Karpas-422 (cell line): ENCODE data around the gene RNF152. TPM values are rescaled to one million over a fixed set of nuclear protein-coding genes. Genes with fewer than 3 reads are reported as not detected.
"Not testable (repeated sequence)": the region's sequence is repeated elsewhere in the genome, so short reads cannot be mapped to it uniquely, and the experiment has no call there.

Experiments used
- DNase-seq: peaks from one replicate; pipeline ENCODE4 v3.0.0-alpha.2; 2015
- H2AFZ ChIP-seq: fragments of 200-600 bp; sonication (generic); 2 replicates; pipeline ENCODE4 v1.6.1; 2014; ENCODE audit warnings: antibody characterized with exemption, low read length, mixed read lengths
- H3K27ac ChIP-seq: fragments of 200-600 bp; sonication (generic); 2 replicates; pipeline ENCODE4 v1.5.1; 2014; ENCODE audit warnings: mild to moderate bottlenecking, low read length, moderate library complexity
- H3K27me3 ChIP-seq: fragments of 200-600 bp; sonication (generic); 2 replicates; pipeline ENCODE4 v1.6.1; 2014; ENCODE audit warnings: low read length, mixed read lengths
- H3K36me3 ChIP-seq: fragments of 200-600 bp; sonication (generic); 2 replicates; pipeline ENCODE4 v1.6.1; 2014; ENCODE audit warnings: low read length, mixed read lengths; ENCODE audit not compliant: insufficient read depth
- H3K4me1 ChIP-seq: fragments of 200-600 bp; sonication (generic); 2 replicates; pipeline ENCODE4 v1.6.1; 2014; ENCODE audit warnings: mild to moderate bottlenecking, low read length, mixed read lengths
- H3K4me2 ChIP-seq: fragments of 200-600 bp; sonication (generic); 2 replicates; pipeline ENCODE4 v1.6.1; 2014; ENCODE audit warnings: low read length, low read depth, mild to moderate bottlenecking; ENCODE audit not compliant: poor library complexity, severe bottlenecking
- H3K4me3 ChIP-seq: fragments of 200-600 bp; sonication (generic); 2 replicates; pipeline ENCODE4 v1.5.1; 2014; ENCODE audit warnings: mild to moderate bottlenecking, antibody characterized with exemption, low read length, mixed read lengths
- H3K79me2 ChIP-seq: fragments of 200-600 bp; sonication (generic); 2 replicates; pipeline ENCODE4 v1.6.1; 2014; ENCODE audit warnings: mild to moderate bottlenecking, low read length, mixed read lengths
- H3K9ac ChIP-seq: fragments of 200-600 bp; sonication (generic); 2 replicates; pipeline ENCODE4 v1.6.0; 2014; ENCODE audit warnings: low read length
- H3K9me2 ChIP-seq: fragments of 200-600 bp; sonication (generic), shearing (Covaris generic); replicated peaks from 2 replicates; pipeline ENCODE4 v1.6.0; 2014; ENCODE audit warnings: mild to moderate bottlenecking, low read length, moderate library complexity; ENCODE audit not compliant: insufficient read depth
- H3K9me3 ChIP-seq: fragments of 300-700, 200-600 bp; sonication (generic); 2 replicates; pipeline ENCODE4 v1.6.1; 2014; ENCODE audit warnings: low read length, mixed read lengths
- H4K20me1 ChIP-seq: fragments of 200-600 bp; sonication (generic); 2 replicates; pipeline ENCODE4 v1.6.1; 2014; ENCODE audit warnings: mild to moderate bottlenecking, antibody characterized with exemption, low read length, low read depth; ENCODE audit not compliant: insufficient read depth
- total RNA-seq: library from RNA; depleted of rRNA; stranded (reverse); fragments of >200 nt; shearing (Covaris generic); gene quantifications from 2 replicates; pipeline ENCODE4 v1.2.3, GENCODE V29; 2014; ENCODE audit warnings: low replicate concordance

RNF152 gene
- total RNA-seq, 1 experiment from 2014 or later: 0.07 TPM

- H3K4me3 ChIP-seq: no peak overlapping the region
- no peaks in the 10 kb centered on the region for H3K36me3 ChIP-seq
- H3K79me2 ChIP-seq: no peaks in the 10 kb centered on the region
- no peaks in the 10 kb centered on the region for H3K27me3 ChIP-seq
- no peaks in the 10 kb centered on the region for H3K4me1 ChIP-seq
- no peaks in the 10 kb centered on the region for H4K20me1 ChIP-seq
- H3K27ac ChIP-seq: no peak overlapping the region
- no peak overlapping the region for H3K4me2 ChIP-seq
- no peak overlapping the region for H2AFZ ChIP-seq
- H3K9ac ChIP-seq: no peak overlapping the region
- H3K9me3 ChIP-seq: no peaks in the 10 kb centered on the region
- H3K9me2 ChIP-seq: no peaks in the 10 kb centered on the region
- no peak for DNase-seq
These were observed 75.7 kb downstream of the RNF152 start for GRCh38 chr18:61817086-61817485.

GRCh38 chr18:61815885-61816470, 76.8 kb downstream of the RNF152 start:
- Histone ChIP-seq H2AFZ (no peak overlapping the region), H3K27me3 (no peaks in the 10 kb centered on the region), H3K27ac (no peak overlapping the region), H3K9me2 (no peaks in the 10 kb centered on the region), H3K79me2 (no peaks in the 10 kb centered on the region), H3K4me3 (no peak overlapping the region), H4K20me1 (no peaks in the 10 kb centered on the region), H3K9me3 (no peaks in the 10 kb centered on the region), H3K9ac (no peak overlapping the region), H3K4me2 (no peak overlapping the region), H3K36me3 (no peaks in the 10 kb centered on the region), H3K4me1 (no peaks in the 10 kb centered on the region)
- DNase-seq: no peak

GRCh38 chr18:61808286-61808685, 84.5 kb downstream of the RNF152 start:
- H3K9ac ChIP-seq: no peak overlapping the region
- H3K4me3 ChIP-seq: no peak overlapping the region
- no peaks in the 10 kb centered on the region for H3K79me2 ChIP-seq
- H3K9me3 ChIP-seq: no peaks in the 10 kb centered on the region
- H3K9me2 ChIP-seq: no peaks in the 10 kb centered on the region
- no peak overlapping the region for H2AFZ ChIP-seq
- no peaks in the 10 kb centered on the region for H4K20me1 ChIP-seq
- DNase-seq: no peak
- H3K27ac ChIP-seq: no peak overlapping the region
- H3K36me3 ChIP-seq: no peaks in the 10 kb centered on the region
- no peaks in the 10 kb centered on the region for H3K27me3 ChIP-seq
- no peak overlapping the region for H3K4me2 ChIP-seq
- H3K4me1 ChIP-seq: no peaks in the 10 kb centered on the region

- no peak overlapping the region for H3K9ac ChIP-seq
- H3K36me3 ChIP-seq: no peaks in the 10 kb centered on the region
- H3K4me2 ChIP-seq: no peak overlapping the region
- H4K20me1 ChIP-seq: no peaks in the 10 kb centered on the region
- H3K4me3 ChIP-seq: no peak overlapping the region
- no peak overlapping the region for H3K27ac ChIP-seq
- H3K9me2 ChIP-seq: no peaks in the 10 kb centered on the region
- H2AFZ ChIP-seq: no peak overlapping the region
- H3K4me1 ChIP-seq: no peaks in the 10 kb centered on the region
- no peak for DNase-seq
- H3K9me3 ChIP-seq: no peaks in the 10 kb centered on the region
- H3K79me2 ChIP-seq: no peaks in the 10 kb centered on the region
- H3K27me3 ChIP-seq: no peaks in the 10 kb centered on the region
These were observed 89.4 kb downstream of the RNF152 start for GRCh38 chr18:61803393-61803792.

- Histone ChIP-seq H2AFZ (no peak overlapping the region), H4K20me1 (no peaks in the 10 kb centered on the region), H3K4me3 (no peak overlapping the region), H3K4me1 (no peaks in the 10 kb centered on the region), H3K9me3 (no peaks in the 10 kb centered on the region), H3K4me2 (no peak overlapping the region), H3K9me2 (no peaks in the 10 kb centered on the region), H3K36me3 (no peaks in the 10 kb centered on the region), H3K79me2 (no peaks in the 10 kb centered on the region), H3K9ac (no peak overlapping the region), H3K27me3 (no peaks in the 10 kb centered on the region), H3K27ac (no peak overlapping the region)
- no peak for DNase-seq
These were observed 94.9 kb downstream of the RNF152 start for GRCh38 chr18:61797696-61798590.

GRCh38 chr18:61791031-61791430, 101.8 kb downstream of the RNF152 start:
- Histone ChIP-seq H4K20me1 (no peaks in the 10 kb centered on the region), H3K36me3 (no peaks in the 10 kb centered on the region), H3K79me2 (no peaks in the 10 kb centered on the region), H3K27ac (no peak overlapping the region), H2AFZ (no peak overlapping the region), H3K9me2 (no peaks in the 10 kb centered on the region), H3K4me2 (no peak overlapping the region), H3K9ac (no peak overlapping the region), H3K9me3 (no peaks in the 10 kb centered on the region), H3K4me3 (no peak overlapping the region), H3K27me3 (no peaks in the 10 kb centered on the region), H3K4me1 (no peaks in the 10 kb centered on the region)
- no peak for DNase-seq

- not testable (repeated sequence) for H2AFZ ChIP-seq, H3K4me2 ChIP-seq, H3K27me3 ChIP-seq, H3K4me1 ChIP-seq, H3K4me3 ChIP-seq, H3K9ac ChIP-seq, H3K79me2 ChIP-seq, H3K9me2 ChIP-seq, H3K9me3 ChIP-seq, H4K20me1 ChIP-seq, DNase-seq, H3K27ac ChIP-seq, H3K36me3 ChIP-seq
These were observed 105.7 kb downstream of the RNF152 start for GRCh38 chr18:61787011-61787670.

GRCh38 chr18:61785588-61785987, 107.2 kb downstream of the RNF152 start:
- Histone ChIP-seq H3K9ac (no peak overlapping the region), H3K4me1 (no peaks in the 10 kb centered on the region), H3K9me3 (no peaks in the 10 kb centered on the region), H3K79me2 (no peaks in the 10 kb centered on the region), H3K27ac (no peak overlapping the region), H4K20me1 (no peaks in the 10 kb centered on the region), H3K36me3 (no peaks in the 10 kb centered on the region), H3K9me2 (no peaks in the 10 kb centered on the region), H3K4me3 (no peak overlapping the region), H3K27me3 (no peaks in the 10 kb centered on the region), H2AFZ (no peak overlapping the region), H3K4me2 (no peak overlapping the region)
- no peak for DNase-seq
